OCI-LY1 (cell line): ENCODE data around the gene MEGF6.

Experiments
- H2AFZ ChIP-seq: fragments of 200-600 bp; sonication (generic), shearing (Covaris generic); 2 replicates; pipeline ENCODE4 v1.6.0; 2014; ENCODE audit warnings: antibody characterized with exemption, mild to moderate bottlenecking, low read length
- H3F3A ChIP-seq: fragments of 200-600 bp; sonication (generic), shearing (Covaris generic); 2 replicates; pipeline ENCODE4 v1.6.0; 2014; ENCODE audit warnings: mild to moderate bottlenecking, antibody characterized with exemption, low read length, moderate library complexity; ENCODE audit not compliant: insufficient read depth
- H3K27ac ChIP-seq: fragments of 200-600 bp; sonication (generic); 2 replicates; pipeline ENCODE4 v1.5.1; 2014; ENCODE audit warnings: low read length, mixed run types, mild to moderate bottlenecking, low read depth; ENCODE audit not compliant: poor library complexity, severe bottlenecking
- H3K27me3 ChIP-seq: fragments of 200-600 bp; sonication (generic); 2 replicates; pipeline ENCODE4 v1.6.0; 2014; ENCODE audit warnings: antibody characterized with exemption, mild to moderate bottlenecking, low read length, moderate library complexity; ENCODE audit not compliant: insufficient read depth
- H3K36me3 ChIP-seq: fragments of 200-600 bp; sonication (generic); 2 replicates; pipeline ENCODE4 v1.6.1; 2014; ENCODE audit warnings: mild to moderate bottlenecking, antibody characterized with exemption, low read length, moderate library complexity, mixed read lengths; ENCODE audit not compliant: insufficient read depth
- H3K4me1 ChIP-seq: fragments of 200-600 bp; sonication (generic); 2 replicates; pipeline ENCODE4 v1.5.1; 2014; ENCODE audit warnings: mild to moderate bottlenecking, low read length, moderate library complexity; ENCODE audit not compliant: insufficient read depth, severe bottlenecking
- H3K4me2 ChIP-seq: fragments of 200-600 bp; sonication (generic), shearing (Covaris generic); 2 replicates; pipeline ENCODE4 v1.6.1; 2014; ENCODE audit warnings: low read length
- H3K4me3 ChIP-seq: fragments of 200-600 bp; sonication (generic); 2 replicates; pipeline ENCODE4 v1.5.1; 2014; ENCODE audit warnings: low read length, low read depth, mild to moderate bottlenecking, mixed read lengths; ENCODE audit not compliant: poor library complexity, severe bottlenecking
- H3K79me2 ChIP-seq: fragments of 200-600 bp; shearing (Covaris generic); 2 replicates; pipeline ENCODE4 v1.6.1; 2016; ENCODE audit warnings: mixed run types, low read length, mixed read lengths; ENCODE audit not compliant: insufficient read depth
- H3K9ac ChIP-seq: fragments of 200-600 bp; sonication (generic), shearing (Covaris generic); 2 replicates; pipeline ENCODE4 v1.6.1; 2014; ENCODE audit warnings: mild to moderate bottlenecking, low read length, mixed read lengths
- H3K9me2 ChIP-seq: fragments of 200-600 bp; sonication (generic), shearing (Covaris generic); 2 replicates; pipeline ENCODE4 v1.6.1; 2014; ENCODE audit warnings: low read depth, mild to moderate bottlenecking, low read length, mixed read lengths
- H3K9me3 ChIP-seq: fragments of 200-600 bp; shearing (Covaris generic); 2 replicates; pipeline ENCODE4 v1.6.1; 2014; ENCODE audit warnings: low read length, mixed read lengths
- H4K20me1 ChIP-seq: fragments of 200-600 bp; sonication (generic), shearing (Covaris generic); 2 replicates; pipeline ENCODE4 v1.6.0; 2016; ENCODE audit warnings: mild to moderate bottlenecking, low read length; ENCODE audit not compliant: insufficient read depth
- EZH2 ChIP-seq: fragments of 200-600 bp; sonication (generic), shearing (Covaris generic); IDR thresholded peaks from 2 replicates; pipeline ENCODE4 v1.8.0; 2017; ENCODE audit warnings: borderline replicate concordance, mixed run types, mild to moderate bottlenecking, antibody characterized with exemption, low read length, moderate library complexity, mixed read lengths
- TF ChIP-seq, protein P1 (sequence below): fragments of 200-600 bp; sonication (generic), shearing (Covaris generic); IDR thresholded peaks from 2 replicates; pipeline ENCODE4 v1.5.1; 2017; ENCODE audit warnings: mild to moderate bottlenecking, antibody characterized with exemption, low read length, moderate library complexity, mixed read lengths

MEGF6 gene

DNA sequence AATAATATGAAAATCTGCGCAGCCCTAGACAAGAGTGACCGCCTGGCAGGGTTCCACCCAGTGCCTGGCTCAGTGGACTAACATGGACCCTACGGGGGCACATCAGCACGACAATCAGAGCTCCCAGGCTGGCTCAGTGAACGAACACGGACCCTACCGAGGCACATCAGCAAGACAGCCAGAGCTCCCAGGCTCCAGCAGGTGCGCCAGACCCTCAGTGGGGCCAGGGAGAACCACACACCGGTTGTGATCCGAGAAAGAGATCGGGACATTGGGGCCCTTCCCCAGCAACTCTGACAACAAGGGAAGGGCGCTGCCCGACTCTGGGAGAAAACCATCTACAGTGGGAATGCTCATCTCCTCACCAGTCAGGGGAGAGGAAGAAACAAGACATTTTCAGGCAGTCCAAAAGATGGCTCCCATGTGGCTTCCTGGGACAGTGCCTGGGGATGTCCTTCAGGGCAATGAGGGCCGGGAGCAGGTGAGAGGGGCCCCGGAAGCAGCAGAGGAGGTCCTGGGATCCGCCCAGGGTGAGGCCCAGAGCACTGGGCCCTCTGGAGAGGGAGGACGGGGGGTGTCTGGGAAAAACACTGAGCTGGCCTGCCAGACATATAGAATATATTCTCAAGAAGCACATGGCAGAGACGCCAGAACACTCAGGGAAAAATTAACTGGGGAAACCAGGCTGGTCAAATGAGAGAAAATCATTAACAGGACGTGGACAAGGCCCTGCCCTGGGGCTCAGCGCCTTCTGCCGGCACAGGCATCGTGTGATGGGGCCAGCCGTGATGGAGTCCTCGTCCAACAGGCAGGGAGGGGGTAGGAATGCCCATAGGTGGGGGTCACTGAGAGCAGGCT, 152.0 kb downstream of the MEGF6 start:
- Histone ChIP-seq H3K27ac (no peak overlapping the region), H3K27me3 (0 out of 2 replicates have a peak, but pooled peaks cover 4% of the 10 kb centered on the region), H3K79me2 (no peaks in the 10 kb centered on the region), H3K4me1 (peaks cover under 1% of the 10 kb centered on the region), H3K9ac (no peak overlapping the region), H3K4me2 (no peak overlapping the region), H4K20me1 (no peaks in the 10 kb centered on the region), H2AFZ (no peak overlapping the region), H3F3A (no peaks in the 10 kb centered on the region), H3K4me3 (no peak overlapping the region), H3K9me3 (no peaks in the 10 kb centered on the region), H3K36me3 (no peaks in the 10 kb centered on the region), H3K9me2 (no peaks in the 10 kb centered on the region)
- no peak for TF ChIP-seq EZH2
- TF ChIP-seq, protein P1, sequence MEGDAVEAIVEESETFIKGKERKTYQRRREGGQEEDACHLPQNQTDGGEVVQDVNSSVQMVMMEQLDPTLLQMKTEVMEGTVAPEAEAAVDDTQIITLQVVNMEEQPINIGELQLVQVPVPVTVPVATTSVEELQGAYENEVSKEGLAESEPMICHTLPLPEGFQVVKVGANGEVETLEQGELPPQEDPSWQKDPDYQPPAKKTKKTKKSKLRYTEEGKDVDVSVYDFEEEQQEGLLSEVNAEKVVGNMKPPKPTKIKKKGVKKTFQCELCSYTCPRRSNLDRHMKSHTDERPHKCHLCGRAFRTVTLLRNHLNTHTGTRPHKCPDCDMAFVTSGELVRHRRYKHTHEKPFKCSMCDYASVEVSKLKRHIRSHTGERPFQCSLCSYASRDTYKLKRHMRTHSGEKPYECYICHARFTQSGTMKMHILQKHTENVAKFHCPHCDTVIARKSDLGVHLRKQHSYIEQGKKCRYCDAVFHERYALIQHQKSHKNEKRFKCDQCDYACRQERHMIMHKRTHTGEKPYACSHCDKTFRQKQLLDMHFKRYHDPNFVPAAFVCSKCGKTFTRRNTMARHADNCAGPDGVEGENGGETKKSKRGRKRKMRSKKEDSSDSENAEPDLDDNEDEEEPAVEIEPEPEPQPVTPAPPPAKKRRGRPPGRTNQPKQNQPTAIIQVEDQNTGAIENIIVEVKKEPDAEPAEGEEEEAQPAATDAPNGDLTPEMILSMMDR = no peak

DNA sequence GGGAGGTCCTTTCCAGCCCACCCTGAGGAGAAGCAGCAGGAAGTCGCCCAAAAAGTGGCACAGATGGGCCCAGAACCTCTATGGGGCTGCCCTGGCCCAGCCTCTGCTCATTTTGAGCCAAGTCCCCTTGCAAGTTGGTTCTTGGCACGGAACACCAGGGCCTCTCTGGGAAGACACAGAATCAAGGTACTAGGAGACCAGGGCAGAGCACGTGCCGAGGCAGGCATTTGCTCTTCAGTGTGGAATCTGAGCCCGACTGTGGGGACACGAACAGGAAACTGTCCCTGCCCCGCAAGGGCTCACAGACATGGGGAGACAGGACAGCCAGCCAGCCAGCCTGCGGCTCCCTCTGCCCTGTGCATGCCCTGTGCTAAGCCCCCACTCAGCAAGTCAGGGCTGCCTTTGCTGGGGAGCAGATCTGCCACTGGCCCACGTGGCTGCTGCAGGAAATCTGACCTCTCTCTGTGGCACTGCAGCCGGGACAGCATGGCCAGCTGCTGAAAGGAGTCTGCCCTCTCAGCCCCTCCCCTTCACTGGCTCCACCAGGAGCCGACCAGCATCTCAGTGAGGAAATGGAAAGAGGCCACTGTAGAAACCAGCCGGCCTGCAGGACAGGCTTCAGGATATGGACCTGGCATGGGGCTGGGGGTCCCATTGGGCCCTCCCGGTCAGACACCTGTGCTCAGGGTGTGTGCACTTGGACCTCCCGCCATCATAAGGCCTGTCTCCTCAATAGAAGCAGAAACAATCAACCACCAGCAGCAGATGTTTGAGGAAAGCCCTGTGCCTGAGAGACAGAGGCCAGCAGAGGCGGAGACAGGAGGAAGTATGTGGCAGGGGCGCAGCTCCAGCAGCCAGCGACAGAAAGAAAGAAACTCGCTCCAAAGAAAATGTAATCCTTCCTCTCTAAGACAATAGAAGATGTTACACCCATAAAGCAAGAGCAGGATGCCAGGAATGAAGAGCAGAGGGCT, 153.1 kb downstream of the MEGF6 start:
- H3K4me3 ChIP-seq = no peak overlapping the region
- 0 out of 2 replicates have a peak, but pooled peaks cover 4% of the 10 kb centered on the region for H3K27me3 ChIP-seq
- TF ChIP-seq, protein P1 = no peak
- no peak for TF ChIP-seq EZH2
- H4K20me1 ChIP-seq = no peaks in the 10 kb centered on the region
- no peaks in the 10 kb centered on the region for H3K36me3 ChIP-seq
- no peak overlapping the region for H3K4me2 ChIP-seq
- H3K9ac ChIP-seq = no peak overlapping the region
- H3K4me1 ChIP-seq = peaks cover 5% of the 10 kb centered on the region
- no peaks in the 10 kb centered on the region for H3K79me2 ChIP-seq
- no peak overlapping the region for H2AFZ ChIP-seq
- H3K9me3 ChIP-seq = no peaks in the 10 kb centered on the region
- H3K9me2 ChIP-seq = no peaks in the 10 kb centered on the region
- H3K27ac ChIP-seq = no peak overlapping the region
- H3F3A ChIP-seq = no peaks in the 10 kb centered on the region

DNA sequence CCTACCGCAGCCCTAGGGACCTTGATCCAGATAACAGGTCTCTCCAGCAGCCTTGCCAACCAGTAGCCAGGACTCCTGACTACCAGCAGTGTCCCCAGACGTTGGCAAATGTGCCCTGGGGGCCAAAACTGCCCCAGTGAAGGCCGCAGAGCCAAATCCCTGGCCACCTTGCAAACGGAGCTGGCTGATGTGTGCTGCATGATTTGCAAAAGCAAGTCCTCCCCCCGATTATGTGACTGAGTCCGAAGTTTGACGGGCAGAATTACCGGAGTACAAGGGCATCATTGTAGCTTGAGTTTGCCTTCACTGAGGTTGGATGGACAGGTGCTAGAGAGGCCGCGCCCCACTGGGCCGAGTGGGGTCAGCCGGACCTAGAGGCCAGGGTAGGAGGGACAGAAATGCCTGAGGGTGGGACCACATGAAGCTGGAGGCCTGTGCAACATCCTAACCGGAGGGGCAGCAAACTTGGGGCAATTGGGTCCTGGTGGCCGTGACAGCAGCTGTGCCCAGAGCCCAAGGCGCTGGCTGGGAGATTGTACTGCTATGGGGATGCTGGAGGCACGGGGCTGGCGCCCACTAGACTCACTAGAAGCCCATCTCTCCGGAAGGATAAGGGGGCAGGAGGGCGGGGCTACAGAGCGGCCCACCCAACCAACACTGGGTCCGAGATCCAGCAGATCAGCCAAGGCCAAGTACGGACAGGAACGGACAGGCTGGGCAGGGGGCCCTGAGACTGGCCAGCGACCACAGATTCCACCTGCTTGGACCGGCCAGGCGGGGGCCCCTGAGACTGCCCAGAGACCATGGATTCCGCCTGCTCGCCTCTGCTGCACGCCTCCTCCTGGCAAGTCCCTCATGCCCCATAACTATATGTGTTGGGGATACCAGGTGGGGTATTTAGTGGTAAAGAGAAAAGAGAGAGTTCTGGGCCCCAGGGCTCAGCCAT, 154.1 kb downstream of the MEGF6 start:
- Histone ChIP-seq H3K79me2 (no peaks in the 10 kb centered on the region), H3K9me3 (no peaks in the 10 kb centered on the region), H3K4me2 (no peak overlapping the region), H3K9ac (no peak overlapping the region), H4K20me1 (no peaks in the 10 kb centered on the region), H3K27me3 (0 out of 2 replicates have a peak, but pooled peaks cover 4% of the 10 kb centered on the region), H3K27ac (no peak overlapping the region), H3K4me3 (no peak overlapping the region), H3K9me2 (no peaks in the 10 kb centered on the region), H2AFZ (no peak overlapping the region), H3F3A (no peaks in the 10 kb centered on the region), H3K36me3 (no peaks in the 10 kb centered on the region), H3K4me1 (peaks cover 5% of the 10 kb centered on the region)
- TF ChIP-seq, protein P1 = no peak
- TF ChIP-seq EZH2 = no peak
